Mesothelial cell of epicardium (in vitro differentiated cells): ENCODE data around the gene HBA1. TPM values are rescaled to one million over a fixed set of nuclear protein-coding genes. Genes with fewer than 3 reads are reported as not detected.

Experiments used
- DNase-seq, 2 experiments: peaks; one replicate each; pipeline ENCODE4 v3.0.0; 2021; ENCODE audit warnings: low spot score in 2 of 2; ENCODE audit not compliant: unreplicated experiment in 2 of 2
- H3K27ac Mint-ChIP-seq: 2 replicates; pipeline ENCODE4 v1.8.0; 2021; ENCODE audit warnings: mixed read lengths
- H3K27me3 Mint-ChIP-seq: 2 replicates; pipeline ENCODE4 v1.8.0; 2021; ENCODE audit warnings: low read depth, mixed read lengths
- H3K36me3 Mint-ChIP-seq: 2 replicates; pipeline ENCODE4 v1.8.0; 2021; ENCODE audit warnings: mixed read lengths
- H3K4me1 Mint-ChIP-seq: 2 replicates; pipeline ENCODE4 v1.8.0; 2021; ENCODE audit warnings: mixed read lengths
- H3K4me3 Mint-ChIP-seq: 2 replicates; pipeline ENCODE4 v1.8.0; 2021; ENCODE audit warnings: mild to moderate bottlenecking, moderate library complexity, mixed read lengths
- H3K9me3 Mint-ChIP-seq: 2 replicates; pipeline ENCODE4 v1.8.0; 2021; ENCODE audit warnings: mixed read lengths
- total RNA-seq: library from RNA; stranded (reverse); gene quantifications from 3 replicates; pipeline ENCODE4 v1.2.1, GENCODE V29; 2021
- TF ChIP-seq, protein P1 (sequence below): fragments of 200-600 bp; sonication (generic); IDR thresholded peaks from one replicate; pipeline ENCODE4 v1.5.0; 2021; ENCODE audit warnings: antibody characterized with exemption; ENCODE audit not compliant: unreplicated experiment

HBA1 gene
- total RNA-seq, 1 donor from 2014 or later = not detected

GRCh38 chr16:164827-165538 is 11.5 kb upstream of the HBA1 start:
- DNase-seq = no peak
- H3K4me3 Mint-ChIP-seq = peak overlapping the region; percentile 15
- no peaks in the 10 kb centered on the region for H3K36me3 Mint-ChIP-seq
- TF ChIP-seq, protein P1, sequence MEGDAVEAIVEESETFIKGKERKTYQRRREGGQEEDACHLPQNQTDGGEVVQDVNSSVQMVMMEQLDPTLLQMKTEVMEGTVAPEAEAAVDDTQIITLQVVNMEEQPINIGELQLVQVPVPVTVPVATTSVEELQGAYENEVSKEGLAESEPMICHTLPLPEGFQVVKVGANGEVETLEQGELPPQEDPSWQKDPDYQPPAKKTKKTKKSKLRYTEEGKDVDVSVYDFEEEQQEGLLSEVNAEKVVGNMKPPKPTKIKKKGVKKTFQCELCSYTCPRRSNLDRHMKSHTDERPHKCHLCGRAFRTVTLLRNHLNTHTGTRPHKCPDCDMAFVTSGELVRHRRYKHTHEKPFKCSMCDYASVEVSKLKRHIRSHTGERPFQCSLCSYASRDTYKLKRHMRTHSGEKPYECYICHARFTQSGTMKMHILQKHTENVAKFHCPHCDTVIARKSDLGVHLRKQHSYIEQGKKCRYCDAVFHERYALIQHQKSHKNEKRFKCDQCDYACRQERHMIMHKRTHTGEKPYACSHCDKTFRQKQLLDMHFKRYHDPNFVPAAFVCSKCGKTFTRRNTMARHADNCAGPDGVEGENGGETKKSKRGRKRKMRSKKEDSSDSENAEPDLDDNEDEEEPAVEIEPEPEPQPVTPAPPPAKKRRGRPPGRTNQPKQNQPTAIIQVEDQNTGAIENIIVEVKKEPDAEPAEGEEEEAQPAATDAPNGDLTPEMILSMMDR = no peak
- H3K4me1 Mint-ChIP-seq = no peaks in the 10 kb centered on the region
- no peak overlapping the region for H3K27ac Mint-ChIP-seq
- no peaks in the 10 kb centered on the region for H3K9me3 Mint-ChIP-seq
- H3K27me3 Mint-ChIP-seq = peaks cover 75% of the 10 kb centered on the region

DNA sequence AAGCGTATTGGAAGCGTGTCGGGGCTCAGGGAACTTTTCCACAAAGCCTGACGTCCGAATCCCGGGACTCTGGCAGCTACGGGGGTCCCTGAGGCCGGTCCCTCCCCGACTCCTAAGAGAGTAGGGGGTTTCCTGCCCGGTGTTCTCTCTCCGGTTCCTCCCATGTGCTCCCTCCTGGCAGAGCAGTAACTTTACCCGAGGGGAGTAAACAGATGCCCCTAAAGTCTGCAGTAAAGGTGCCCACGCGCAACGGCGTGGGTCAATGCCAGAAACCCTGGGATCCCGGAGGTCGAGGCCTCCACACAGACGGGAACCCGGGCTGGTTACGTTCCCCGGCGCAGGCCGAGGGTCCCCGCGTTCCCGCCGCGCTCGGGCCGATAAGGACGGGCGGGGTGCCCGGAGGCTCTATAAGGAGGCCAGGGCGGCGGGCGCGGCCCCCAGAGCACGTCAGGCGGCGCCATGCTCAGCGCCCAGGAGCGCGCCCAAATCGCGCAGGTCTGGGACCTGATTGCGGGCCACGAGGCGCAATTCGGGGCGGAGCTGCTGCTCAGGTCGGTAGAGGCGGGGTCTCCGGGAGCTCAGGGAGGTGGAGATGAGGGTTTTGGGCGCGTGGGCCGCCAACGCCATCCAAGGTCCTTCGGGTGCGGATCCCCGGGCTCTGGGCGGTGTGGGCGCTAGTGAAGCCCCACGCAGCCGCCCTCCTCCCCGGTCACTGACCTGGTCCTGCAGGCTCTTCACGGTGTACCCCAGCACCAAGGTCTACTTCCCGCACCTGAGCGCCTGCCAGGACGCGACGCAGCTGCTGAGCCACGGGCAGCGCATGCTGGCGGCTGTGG is 10.7 kb upstream of the HBA1 start, which contains the start of gene HBM:
HBM (plus strand) TSS at position 440 of the 836 bp plus-strand sequence; CDS start at position 460, 20 bp downstream.
- H3K4me3 Mint-ChIP-seq = peak within 1 kb of the TSS; percentile 15
- no peaks in the 10 kb centered on the region for H3K9me3 Mint-ChIP-seq
- H3K36me3 Mint-ChIP-seq = no peaks in the 10 kb centered on the region
- no peak within 1 kb of the TSS for H3K27ac Mint-ChIP-seq
- no peak for DNase-seq
- TF ChIP-seq, protein P1 = no peak
- no peaks in the 10 kb centered on the region for H3K4me1 Mint-ChIP-seq
- peaks cover 81% of the 10 kb centered on the region for H3K27me3 Mint-ChIP-seq

- H3K9me3 Mint-ChIP-seq = no peaks in the 10 kb centered on the region
- no peaks in the 10 kb centered on the region for H3K36me3 Mint-ChIP-seq
- peaks cover 80% of the 10 kb centered on the region for H3K27me3 Mint-ChIP-seq
- no peak overlapping the region for H3K27ac Mint-ChIP-seq
- H3K4me3 Mint-ChIP-seq = peak overlapping the region; percentile 34
- no peak for DNase-seq
- TF ChIP-seq, protein P1 = no peak
- H3K4me1 Mint-ChIP-seq = no peaks in the 10 kb centered on the region
These were observed 9.9 kb upstream of the HBA1 start for GRCh38 chr16:166375-167121.

DNA sequence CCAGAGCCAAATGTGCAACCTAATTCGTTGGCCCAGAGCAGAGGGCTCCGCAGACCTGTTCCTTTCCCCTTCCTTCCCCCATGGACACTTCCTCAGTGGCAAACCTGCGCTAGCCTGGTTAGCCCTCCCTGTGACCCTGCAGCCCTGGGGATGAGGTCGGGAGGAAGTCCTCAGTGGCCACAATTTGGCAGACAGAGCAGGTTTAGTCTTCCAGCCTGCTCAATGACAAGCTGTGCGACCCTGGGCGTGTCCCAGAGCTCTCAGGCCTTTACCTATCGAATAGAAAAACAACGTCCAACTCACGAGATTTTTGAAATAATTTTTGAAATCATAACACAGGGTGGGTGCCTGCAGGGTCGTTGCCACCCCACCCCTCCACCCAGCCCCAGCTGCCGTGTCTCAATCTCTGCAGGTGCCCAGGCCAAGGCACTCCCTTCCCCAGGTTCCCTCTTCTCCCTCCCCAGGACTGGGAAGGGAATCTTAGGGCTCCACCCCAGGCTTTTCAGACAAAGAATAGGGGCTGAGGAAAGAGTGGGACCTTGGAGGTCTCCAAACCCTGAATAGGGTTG is 9.3 kb upstream of the HBA1 start:
- Mint-ChIP-seq H3K9me3 (no peaks in the 10 kb centered on the region), H3K4me3 (peak overlapping the region; percentile 34), H3K27ac (no peak overlapping the region), H3K4me1 (no peaks in the 10 kb centered on the region), H3K36me3 (no peaks in the 10 kb centered on the region), H3K27me3 (peaks cover 80% of the 10 kb centered on the region)
- DNase-seq = no peak
- TF ChIP-seq, protein P1 = no peak

DNA sequence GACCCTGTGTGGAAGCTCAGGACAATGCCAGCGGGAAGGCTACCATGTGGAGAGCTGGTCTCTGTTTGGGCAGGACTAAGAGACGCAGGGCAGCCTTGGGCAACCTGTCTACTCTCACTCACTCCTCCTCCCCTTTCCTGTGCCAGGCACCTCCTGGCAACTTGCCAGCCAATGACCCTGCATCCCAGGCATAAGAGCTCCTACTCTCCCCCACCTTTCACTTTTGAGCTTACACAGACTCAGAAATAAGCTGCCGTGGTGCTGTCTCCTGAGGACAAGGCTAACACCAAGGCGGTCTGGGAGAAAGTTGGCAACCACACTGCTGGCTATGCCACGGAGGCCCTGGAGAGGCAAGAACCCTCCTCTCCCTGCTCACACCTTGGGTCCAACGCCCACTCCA is 8.1 kb upstream of the HBA1 start:
- Mint-ChIP-seq H3K36me3 (no peaks in the 10 kb centered on the region), H3K27ac (no peak overlapping the region), H3K4me3 (no peak overlapping the region), H3K27me3 (peaks cover 74% of the 10 kb centered on the region), H3K4me1 (no peaks in the 10 kb centered on the region), H3K9me3 (no peaks in the 10 kb centered on the region)
- TF ChIP-seq, protein P1 = no peak
- no peak for DNase-seq
